Glomerular visceral epithelial cell (primary cell): ENCODE results near the gene ADGRL3.
"Not testable (repeated sequence)": the region's sequence is repeated elsewhere in the genome, so short reads cannot be mapped to it uniquely, and the experiment has no call there.

Experiments used
- DNase-seq: peaks from one replicate; pipeline ENCODE4 v3.0.0-alpha.2; 2016; ENCODE audit errors: extremely low spot score

The ADGRL3 gene

GRCh38 chr4:61756937-61757336, 556.8 kb downstream of the ADGRL3 start:
- not testable (repeated sequence) for DNase-seq

- DNase-seq: not testable (repeated sequence)
Measured at GRCh38 chr4:61757983-61758382, 557.9 kb downstream of the ADGRL3 start.

GRCh38 chr4:61758596-61758995, 558.5 kb downstream of the ADGRL3 start:
- not testable (repeated sequence) for DNase-seq

GRCh38 chr4:61759245-61759644, 559.1 kb downstream of the ADGRL3 start:
- DNase-seq: not testable (repeated sequence)

GRCh38 chr4:61759885-61760284, 559.8 kb downstream of the ADGRL3 start:
- DNase-seq: not testable (repeated sequence)

GRCh38 chr4:61760820-61761219, 560.7 kb downstream of the ADGRL3 start:
- DNase-seq: no peak

- DNase-seq: no peak
Measured at GRCh38 chr4:61762722-61763627, 562.8 kb downstream of the ADGRL3 start.

- DNase-seq: no peak
Measured at GRCh38 chr4:61763682-61764081, 563.6 kb downstream of the ADGRL3 start.

GRCh38 chr4:61764090-61764489, 564.0 kb downstream of the ADGRL3 start:
- not testable (repeated sequence) for DNase-seq

GRCh38 chr4:61769444-61770167, 569.5 kb downstream of the ADGRL3 start:
- not testable (repeated sequence) for DNase-seq

- no peak for DNase-seq
Measured at GRCh38 chr4:61770456-61770855, 570.3 kb downstream of the ADGRL3 start.

- DNase-seq: no peak
Measured at GRCh38 chr4:61771056-61771455, 570.9 kb downstream of the ADGRL3 start.

GRCh38 chr4:61772126-61772525, 572.0 kb downstream of the ADGRL3 start:
- DNase-seq: peak; percentile 48

- DNase-seq: no peak
Measured at GRCh38 chr4:61773655-61774245, 573.6 kb downstream of the ADGRL3 start.

GRCh38 chr4:61782133-61782532, 582.0 kb downstream of the ADGRL3 start:
- no peak for DNase-seq

GRCh38 chr4:61783050-61783449, 582.9 kb downstream of the ADGRL3 start:
- DNase-seq: no peak

- no peak for DNase-seq
Measured at GRCh38 chr4:61785761-61786160, 585.6 kb downstream of the ADGRL3 start.

- DNase-seq: no peak
Measured at GRCh38 chr4:61786211-61786610, 586.1 kb downstream of the ADGRL3 start.

- no peak for DNase-seq
Measured at GRCh38 chr4:61795998-61796397, 595.9 kb downstream of the ADGRL3 start.

GRCh38 chr4:61799794-61800193, 599.7 kb downstream of the ADGRL3 start:
- DNase-seq: no peak

GRCh38 chr4:61805227-61805626, 605.1 kb downstream of the ADGRL3 start:
- DNase-seq: no peak

GRCh38 chr4:61805979-61806378, 605.9 kb downstream of the ADGRL3 start:
- no peak for DNase-seq
